ENCODE data around the gene GPR149.

The GPR149 gene

DNA sequence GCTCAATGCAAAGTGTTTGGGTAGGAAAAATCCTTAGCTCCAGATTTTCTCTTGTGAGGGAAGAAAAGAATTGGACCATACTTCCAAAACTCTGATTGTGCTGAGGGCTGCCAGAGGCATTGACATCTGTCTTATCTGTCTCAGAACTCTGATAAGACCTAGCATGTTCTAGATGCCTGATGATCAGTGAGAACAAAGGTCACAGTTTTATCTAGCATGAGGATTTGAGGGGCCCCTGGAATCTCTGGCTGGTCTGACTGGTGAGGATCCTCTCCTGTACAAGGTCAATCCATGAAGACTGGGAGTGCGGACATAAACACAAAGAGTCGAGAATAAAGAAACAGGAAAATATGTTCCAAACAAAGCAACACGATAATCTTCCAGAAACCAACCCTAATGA is 40.1 kb downstream of the GPR149 start:
- ATAC-seq (replicated peaks) (no peak), DNase-seq (no peak)
- Mint-ChIP-seq H3K4me3 (no peak overlapping the region), H3K27ac (no peak overlapping the region), H3K27me3 (peaks cover 9 to 15% of the 10 kb centered on the region in 2 donors), H3K9me3 (no peaks in the 10 kb centered on the region), H3K4me1 (ENCODE audit: low read depth in 2 of 2) (no peaks in the 10 kb centered on the region), H3K36me3 (ENCODE audit: insufficient read depth) (peaks cover 3% of the 10 kb centered on the region)

DNA sequence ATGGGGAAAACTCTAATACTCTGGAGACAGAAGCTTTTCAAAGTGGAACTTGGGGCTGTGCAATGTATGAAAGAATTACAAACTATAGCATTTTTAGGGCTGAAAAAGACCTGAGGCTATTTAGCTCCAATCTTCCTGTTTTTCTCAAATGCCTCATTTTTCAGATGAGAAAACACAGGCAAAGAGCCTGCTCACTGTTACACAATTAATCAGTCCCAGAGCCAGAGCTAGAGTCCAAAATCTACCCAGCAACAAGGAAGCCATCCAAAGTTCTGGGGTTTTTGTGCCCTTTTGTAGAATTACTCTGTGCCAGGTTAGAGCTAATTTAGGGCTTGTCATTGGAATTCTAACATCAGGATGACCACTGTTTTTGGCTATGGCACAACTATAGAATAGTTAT is 45.5 kb downstream of the GPR149 start:
- H3K36me3 Mint-ChIP-seq (ENCODE audit: insufficient read depth): peaks cover 3% of the 10 kb centered on the region
- DNase-seq (no peak), ATAC-seq (replicated peaks) (no peak)
- peaks cover 0 to 18% of the 10 kb centered on the region in 2 donors for H3K27me3 Mint-ChIP-seq
- H3K4me1 Mint-ChIP-seq (ENCODE audit: low read depth in 2 of 2): no peaks in the 10 kb centered on the region
- no peak overlapping the region for H3K4me3 Mint-ChIP-seq
- no peak overlapping the region for H3K27ac Mint-ChIP-seq
- no peaks in the 10 kb centered on the region for H3K9me3 Mint-ChIP-seq

DNA sequence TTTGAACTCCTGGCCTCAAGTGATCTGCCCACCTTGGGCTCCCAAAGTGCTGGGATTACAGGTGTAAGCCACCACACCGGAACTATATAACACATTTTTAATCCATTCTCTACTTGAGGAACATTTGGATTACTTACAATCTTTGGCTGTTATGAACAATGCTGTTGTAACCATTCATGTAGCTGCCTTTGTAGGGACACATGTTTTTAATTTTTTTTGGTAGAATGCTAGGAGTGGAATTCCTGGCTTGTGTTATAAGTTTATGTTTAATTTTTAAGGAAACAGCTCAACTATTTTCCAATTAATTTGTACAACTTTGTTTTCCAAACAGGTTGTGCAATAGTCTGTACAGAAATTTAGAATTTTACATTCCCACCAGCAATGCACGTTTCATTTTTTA is 51.7 kb downstream of the GPR149 start:
- Mint-ChIP-seq H3K4me1 (ENCODE audit: low read depth in 2 of 2) (no peaks in the 10 kb centered on the region), H3K27ac (no peak overlapping the region), H3K27me3 (peaks cover 0 to 6% of the 10 kb centered on the region in 2 donors), H3K36me3 (ENCODE audit: insufficient read depth) (no peaks in the 10 kb centered on the region), H3K9me3 (no peaks in the 10 kb centered on the region), H3K4me3 (no peak overlapping the region)
- DNase-seq: no peak
- no peak for ATAC-seq (replicated peaks)

DNA sequence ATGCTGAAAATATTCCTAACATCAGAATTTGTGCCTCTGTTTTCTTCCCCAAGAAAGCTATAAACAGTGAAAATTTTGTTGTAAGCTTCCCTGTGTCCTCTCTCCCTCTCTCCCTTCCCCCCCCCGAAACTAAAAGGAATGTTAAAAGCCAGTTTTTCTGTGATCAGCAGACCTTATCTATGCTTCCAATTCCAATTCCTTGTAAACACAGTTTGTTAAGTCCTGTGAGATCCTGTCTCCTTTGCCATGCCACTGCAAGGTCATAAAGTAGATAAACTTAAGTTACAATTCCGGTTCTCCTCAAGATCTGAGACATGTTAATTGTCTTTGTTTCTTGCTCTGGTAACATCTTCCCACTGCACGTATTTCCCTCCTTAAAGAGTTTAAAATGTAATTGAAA is 62.8 kb downstream of the GPR149 start:
- no peak for DNase-seq
- Mint-ChIP-seq H3K4me3 (no peak overlapping the region), H3K36me3 (ENCODE audit: insufficient read depth) (no peaks in the 10 kb centered on the region), H3K4me1 (ENCODE audit: low read depth in 2 of 2) (no peaks in the 10 kb centered on the region), H3K9me3 (no peaks in the 10 kb centered on the region), H3K27ac (no peak overlapping the region), H3K27me3 (peaks cover under 1 to 23% of the 10 kb centered on the region in 2 donors)
- no peak for ATAC-seq (replicated peaks)

DNA sequence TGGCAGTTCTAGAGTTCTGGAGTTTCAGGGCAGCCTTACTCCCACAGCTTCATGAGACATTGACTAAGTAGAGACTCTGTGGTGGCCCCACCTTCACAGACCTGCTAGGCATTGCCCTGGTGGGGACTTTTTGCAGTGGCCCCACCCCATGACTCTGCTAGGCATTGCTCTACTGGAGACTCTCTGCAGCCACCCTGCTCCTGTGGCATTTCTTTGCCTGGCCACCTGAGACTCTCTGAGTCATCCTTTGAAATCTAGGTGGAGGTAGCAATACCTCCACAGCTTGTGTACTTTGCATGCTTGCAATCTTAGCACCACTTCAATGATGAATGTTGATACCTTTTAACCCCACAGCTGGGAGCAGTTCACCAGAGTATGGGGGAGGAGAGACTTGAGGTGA is 65.1 kb downstream of the GPR149 start:
- ATAC-seq (replicated peaks) (no peak), DNase-seq (no peak)
- Mint-ChIP-seq H3K4me1 (ENCODE audit: low read depth in 2 of 2) (no peaks in the 10 kb centered on the region), H3K27ac (no peak overlapping the region), H3K36me3 (ENCODE audit: insufficient read depth) (no peaks in the 10 kb centered on the region), H3K27me3 (peaks cover 0 to 23% of the 10 kb centered on the region in 2 donors), H3K9me3 (no peaks in the 10 kb centered on the region), H3K4me3 (no peak overlapping the region)

DNA sequence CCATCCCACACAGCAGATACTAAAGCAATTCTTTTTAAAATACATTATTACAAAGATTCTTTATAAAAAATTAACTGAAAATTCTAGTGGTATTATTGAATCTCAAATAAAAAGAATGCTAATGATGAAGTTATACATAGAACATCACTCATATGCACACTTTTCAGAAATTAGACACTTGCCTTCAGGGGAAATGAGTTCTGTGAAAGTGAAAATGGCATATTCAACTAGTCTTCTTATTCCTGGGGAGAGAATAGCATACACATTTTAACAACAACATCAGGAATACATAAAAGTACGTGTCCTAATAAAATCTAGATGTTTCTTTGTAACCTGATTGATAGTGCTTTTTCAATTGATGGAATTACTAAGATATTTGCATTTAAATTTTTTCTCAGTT is 68.9 kb downstream of the GPR149 start:
- Mint-ChIP-seq H3K27ac (no peak overlapping the region), H3K9me3 (no peaks in the 10 kb centered on the region), H3K4me3 (no peak overlapping the region), H3K4me1 (ENCODE audit: low read depth in 2 of 2) (no peaks in the 10 kb centered on the region), H3K36me3 (ENCODE audit: insufficient read depth) (no peaks in the 10 kb centered on the region), H3K27me3 (peaks cover 3 to 5% of the 10 kb centered on the region in 2 donors)
- DNase-seq: no peak
- no peak for ATAC-seq (replicated peaks)

DNA sequence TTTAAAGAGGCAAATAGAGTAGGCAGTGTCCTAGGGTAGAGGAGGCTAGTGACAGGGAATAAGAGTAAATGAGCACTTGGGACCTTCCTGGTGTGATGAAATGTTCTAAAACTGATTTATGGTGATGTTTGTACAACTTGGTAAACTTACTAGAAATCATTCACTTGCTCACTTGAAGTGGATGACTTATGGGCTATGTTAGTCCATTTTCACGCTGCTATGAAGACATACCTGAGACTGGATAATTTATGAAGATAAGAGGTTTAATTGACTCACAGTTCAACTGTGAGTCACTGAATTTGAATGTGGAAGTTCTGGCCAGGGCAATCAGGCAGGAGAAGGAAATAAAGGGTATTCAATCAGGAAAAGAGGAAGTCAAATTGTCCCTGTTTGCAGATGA is 74.0 kb downstream of the GPR149 start:
- H3K4me3 Mint-ChIP-seq: no peak overlapping the region
- no peak overlapping the region for H3K27ac Mint-ChIP-seq
- no peak for DNase-seq
- H3K27me3 Mint-ChIP-seq: peaks cover 23 to 24% of the 10 kb centered on the region in 2 donors
- H3K36me3 Mint-ChIP-seq (ENCODE audit: insufficient read depth): no peaks in the 10 kb centered on the region
- H3K4me1 Mint-ChIP-seq (ENCODE audit: low read depth in 2 of 2): no peaks in the 10 kb centered on the region
- ATAC-seq (replicated peaks): no peak
- no peaks in the 10 kb centered on the region for H3K9me3 Mint-ChIP-seq

DNA sequence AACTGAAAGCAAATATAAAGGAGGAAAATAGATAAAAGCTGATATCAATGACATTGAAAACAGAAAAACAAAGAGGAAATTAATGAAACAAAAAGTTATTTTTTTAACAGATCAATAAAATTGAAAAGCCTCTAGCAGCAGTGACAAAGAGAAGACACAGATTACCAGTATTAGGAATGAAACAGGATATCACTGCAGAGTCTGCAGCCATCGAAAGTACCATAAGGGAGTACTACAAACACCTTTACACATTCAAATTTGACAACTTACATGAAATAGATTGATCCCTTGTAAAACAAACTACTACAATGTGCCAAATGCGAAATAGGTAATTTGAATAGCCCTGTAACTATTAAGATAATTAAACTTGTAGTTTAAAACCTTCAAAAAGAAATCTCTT is 80.8 kb downstream of the GPR149 start:
- ATAC-seq (replicated peaks): no peak
- no peak for DNase-seq
- Mint-ChIP-seq H3K4me1 (ENCODE audit: low read depth in 2 of 2) (no peaks in the 10 kb centered on the region), H3K36me3 (ENCODE audit: insufficient read depth) (no peaks in the 10 kb centered on the region), H3K27me3 (peaks cover 35 to 42% of the 10 kb centered on the region in 2 donors), H3K4me3 (no peak overlapping the region), H3K9me3 (no peaks in the 10 kb centered on the region), H3K27ac (no peak overlapping the region)

DNA sequence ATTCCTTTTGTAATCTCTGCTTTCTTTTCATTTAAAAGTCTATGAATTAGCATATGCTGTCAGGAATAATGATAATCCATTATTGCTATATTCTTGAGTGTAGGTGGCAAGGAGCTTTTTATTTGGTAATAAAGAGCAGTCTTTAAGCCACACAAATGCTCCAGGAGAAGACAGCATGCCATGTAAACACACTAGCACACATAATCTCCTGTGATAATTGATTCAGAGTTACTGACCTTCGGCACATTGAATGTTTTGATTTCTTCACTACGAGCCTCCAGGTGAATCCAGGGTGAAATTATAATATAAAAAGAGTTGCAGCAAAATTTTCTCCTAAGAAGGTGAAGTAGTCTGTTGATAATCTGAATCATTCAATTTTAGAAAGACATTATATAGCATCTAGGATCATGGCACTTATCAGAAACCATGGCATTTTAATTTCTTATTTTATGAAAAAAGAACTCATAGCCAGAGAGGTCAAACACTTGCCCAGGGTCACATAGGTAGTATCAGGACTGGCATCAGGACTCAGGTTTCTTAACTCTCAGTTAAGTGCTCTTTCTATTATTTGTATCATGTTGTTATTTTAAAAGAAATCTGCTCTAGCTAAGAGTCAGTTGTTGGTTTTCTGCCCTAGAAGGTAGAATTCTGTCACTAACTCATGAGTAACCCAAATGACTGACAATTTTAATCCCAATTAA is 84.4 kb downstream of the GPR149 start:
- H3K4me3 Mint-ChIP-seq: no peak overlapping the region
- ATAC-seq (replicated peaks) (no peak), DNase-seq (no peak)
- H3K4me1 Mint-ChIP-seq (ENCODE audit: low read depth in 2 of 2): no peaks in the 10 kb centered on the region
- no peak overlapping the region for H3K27ac Mint-ChIP-seq
- H3K36me3 Mint-ChIP-seq (ENCODE audit: insufficient read depth): no peaks in the 10 kb centered on the region
- no peaks in the 10 kb centered on the region for H3K9me3 Mint-ChIP-seq
- H3K27me3 Mint-ChIP-seq: peaks cover 24 to 35% of the 10 kb centered on the region in 2 donors

DNA sequence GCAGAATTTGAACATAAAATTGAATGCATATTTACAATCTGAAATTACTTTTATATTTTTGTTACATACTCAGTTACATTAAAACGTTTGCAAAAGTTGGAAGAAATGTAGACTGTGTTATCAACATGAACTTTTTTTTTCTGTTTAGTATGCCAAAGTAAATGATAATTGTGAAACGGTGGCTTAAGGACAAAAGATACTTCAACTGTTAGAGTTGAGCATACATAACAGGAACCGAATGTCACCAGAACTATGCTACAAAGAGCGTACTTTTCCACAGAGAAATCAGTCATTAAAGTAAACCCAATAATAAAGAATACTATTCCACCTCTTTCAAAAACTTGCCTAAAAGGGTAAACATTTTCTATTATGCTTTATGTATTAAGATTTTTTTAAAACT is 91.4 kb downstream of the GPR149 start:
- Mint-ChIP-seq H3K27ac (no peak overlapping the region), H3K36me3 (ENCODE audit: insufficient read depth) (no peaks in the 10 kb centered on the region), H3K4me1 (ENCODE audit: low read depth in 2 of 2) (no peaks in the 10 kb centered on the region), H3K4me3 (no peak overlapping the region), H3K9me3 (no peaks in the 10 kb centered on the region), H3K27me3 (peaks cover 17 to 37% of the 10 kb centered on the region in 2 donors)
- DNase-seq: no peak
- no peak for ATAC-seq (replicated peaks)

DNA sequence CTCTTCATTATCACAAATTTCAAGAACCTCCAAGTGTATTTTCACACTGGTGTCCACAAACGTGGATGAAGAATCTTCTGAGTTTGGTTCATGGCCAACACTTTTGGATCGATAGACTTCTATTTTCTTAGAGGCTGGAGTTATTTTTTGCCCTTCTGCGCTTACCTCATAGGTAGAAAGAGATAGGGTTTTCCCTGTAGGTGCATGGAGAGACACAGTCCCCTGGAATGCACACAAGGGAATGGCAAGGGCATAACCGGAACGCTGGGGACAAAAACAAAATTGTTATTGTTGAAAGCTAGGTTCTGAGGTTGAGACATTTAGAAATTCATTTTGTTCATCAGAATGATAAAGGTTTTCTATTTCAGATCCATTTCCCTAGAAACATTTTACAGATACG is 92.0 kb downstream of the GPR149 start:
- DNase-seq: no peak
- H3K9me3 Mint-ChIP-seq: no peaks in the 10 kb centered on the region
- H3K27ac Mint-ChIP-seq: no peak overlapping the region
- ATAC-seq (replicated peaks): no peak
- no peaks in the 10 kb centered on the region for H3K36me3 Mint-ChIP-seq (ENCODE audit: insufficient read depth)
- H3K27me3 Mint-ChIP-seq: peaks cover 14 to 36% of the 10 kb centered on the region in 2 donors
- no peak overlapping the region for H3K4me3 Mint-ChIP-seq
- no peaks in the 10 kb centered on the region for H3K4me1 Mint-ChIP-seq (ENCODE audit: low read depth in 2 of 2)

DNA sequence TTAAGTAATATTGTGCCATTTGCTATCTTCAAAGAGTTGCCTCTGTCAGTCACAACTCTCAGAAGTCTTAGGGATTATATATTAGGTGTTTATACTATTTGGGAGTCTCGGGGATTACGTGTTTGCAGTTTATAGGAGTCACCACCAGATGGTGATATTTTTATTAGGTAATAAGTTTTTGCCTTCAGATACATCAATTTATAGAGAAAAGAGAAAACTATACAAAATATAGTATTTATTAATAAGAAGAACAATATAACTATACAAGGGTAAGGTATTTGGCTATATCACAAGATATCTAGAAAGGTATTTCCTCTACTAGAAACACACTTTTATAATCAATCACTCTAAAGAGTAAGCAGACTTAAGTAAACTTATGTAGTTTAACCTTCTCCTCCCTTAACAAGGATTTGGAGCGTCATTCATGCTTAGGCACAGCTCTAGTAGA is 95.0 kb downstream of the GPR149 start:
- H3K36me3 Mint-ChIP-seq (ENCODE audit: insufficient read depth): no peaks in the 10 kb centered on the region
- H3K4me1 Mint-ChIP-seq (ENCODE audit: low read depth in 2 of 2): no peaks in the 10 kb centered on the region
- no peaks in the 10 kb centered on the region for H3K9me3 Mint-ChIP-seq
- no peak overlapping the region for H3K27ac Mint-ChIP-seq
- peaks cover 18 to 39% of the 10 kb centered on the region in 2 donors for H3K27me3 Mint-ChIP-seq
- no peak for DNase-seq
- peak; percentile 59 for ATAC-seq (replicated peaks)
- no peak overlapping the region for H3K4me3 Mint-ChIP-seq

DNA sequence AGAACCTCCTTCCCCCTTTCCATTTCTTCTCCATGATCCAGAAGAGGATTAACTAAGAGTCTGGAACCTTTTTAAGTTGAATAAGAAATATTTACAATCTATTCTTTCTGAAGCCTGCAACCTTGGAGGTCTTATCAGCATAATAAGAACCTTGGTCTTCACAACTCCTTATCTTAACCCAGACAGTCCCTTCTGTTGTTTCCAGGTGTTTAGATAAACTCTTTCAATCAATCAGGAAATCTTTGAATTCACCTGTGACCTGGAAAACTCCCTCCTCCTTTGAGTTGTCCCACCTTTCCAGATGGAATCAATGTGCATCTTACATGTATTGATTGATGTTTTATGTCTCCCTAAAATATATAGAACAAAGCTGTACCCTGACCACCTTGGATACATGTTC is 102.1 kb downstream of the GPR149 start:
- Mint-ChIP-seq H3K9me3 (no peaks in the 10 kb centered on the region), H3K4me3 (no peak overlapping the region), H3K27ac (no peak overlapping the region), H3K4me1 (ENCODE audit: low read depth in 2 of 2) (peaks cover 3 to 4% of the 10 kb centered on the region in 2 donors), H3K36me3 (ENCODE audit: insufficient read depth) (peaks cover 19% of the 10 kb centered on the region), H3K27me3 (peaks cover 6 to 8% of the 10 kb centered on the region in 2 donors)
- DNase-seq: no peak
- no peak for ATAC-seq (replicated peaks)

DNA sequence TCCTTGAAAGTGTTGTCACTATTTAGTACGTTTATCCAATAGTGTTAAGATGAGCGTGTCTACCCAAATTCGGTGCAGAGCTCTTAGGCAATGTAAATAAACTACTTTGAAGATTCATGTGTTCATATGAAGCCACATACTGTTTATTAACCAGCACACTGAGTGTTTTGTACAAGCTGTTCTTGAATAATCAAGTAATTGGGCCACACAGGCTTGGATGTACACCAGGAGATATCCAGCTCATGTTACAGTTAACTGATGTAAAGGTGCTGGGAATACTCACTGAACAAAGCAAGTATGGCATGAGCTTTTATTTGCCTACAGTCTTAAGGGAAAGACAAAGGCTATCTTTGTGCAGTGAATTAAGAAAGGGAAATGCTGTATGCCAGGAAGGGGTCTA is 105.1 kb downstream of the GPR149 start:
- H3K4me1 Mint-ChIP-seq (ENCODE audit: low read depth in 2 of 2): peaks cover 15 to 21% of the 10 kb centered on the region in 2 donors
- peak overlapping the region in 1 of 2 donors; percentile 99 for H3K27ac Mint-ChIP-seq
- no peak for ATAC-seq (replicated peaks)
- peaks cover 30% of the 10 kb centered on the region for H3K36me3 Mint-ChIP-seq (ENCODE audit: insufficient read depth)
- H3K4me3 Mint-ChIP-seq: peak overlapping the region in 1 of 2 donors; percentile 88
- H3K9me3 Mint-ChIP-seq: no peaks in the 10 kb centered on the region
- peak in 1 of 3 experiments; percentile 2 for DNase-seq
- H3K27me3 Mint-ChIP-seq: no peaks in the 10 kb centered on the region

Data from effector memory CD8-positive, alpha-beta T cell (primary cell).